Eye (tissue), 1 donor: ENCODE data around the gene CD52.

Source experiments
- DNase-seq: peaks from one replicate; pipeline ENCODE4 v3.0.0-alpha.2; 2015

CD52 gene

GRCh38 chr1:26317612-26318337 lies at the start of gene CD52:
TSS of gene CD52 (plus strand) at chr1:26317958. CDS start at chr1:26318018, 60 bp downstream.
- no peak for DNase-seq

- no peak for DNase-seq
Measured at GRCh38 chr1:26268290-26269197, 49.2 kb upstream of the CD52 start.

GRCh38 chr1:26269198-26269550 lies 48.6 kb upstream of the CD52 start:
- DNase-seq = no peak

GRCh38 chr1:26274801-26275425 lies 42.8 kb upstream of the CD52 start:
- DNase-seq = no peak

- peak; percentile 90 for DNase-seq
Measured at GRCh38 chr1:26275580-26276431, 42.0 kb upstream of the CD52 start.

- no peak for DNase-seq
Measured at GRCh38 chr1:26276432-26276838, 41.3 kb upstream of the CD52 start.

- DNase-seq = no peak
Measured at GRCh38 chr1:26277261-26277661, 40.5 kb upstream of the CD52 start.

GRCh38 chr1:26277719-26278118 lies 40.0 kb upstream of the CD52 start:
- no peak for DNase-seq

- DNase-seq = no peak
Measured at GRCh38 chr1:26278303-26278702, 39.5 kb upstream of the CD52 start.

GRCh38 chr1:26278724-26279455 lies 38.9 kb upstream of the CD52 start:
- no peak for DNase-seq

GRCh38 chr1:26279456-26280332 lies 38.1 kb upstream of the CD52 start, which contains the start of gene SH3BGRL3:
TSS of gene SH3BGRL3 (plus strand) at chr1:26280086. CDS start at chr1:26280156, 70 bp downstream.
- peak; percentile 91 for DNase-seq

GRCh38 chr1:26280333-26281042 lies 37.3 kb upstream of the CD52 start:
- peak; percentile 59 for DNase-seq

GRCh38 chr1:26281091-26281958 lies 36.4 kb upstream of the CD52 start:
- DNase-seq = no peak

- DNase-seq = peak; percentile 80
Measured at GRCh38 chr1:26281971-26282370, 35.8 kb upstream of the CD52 start.

GRCh38 chr1:26282401-26282918 lies 35.3 kb upstream of the CD52 start:
- DNase-seq = no peak

- no peak for DNase-seq
Measured at GRCh38 chr1:26283279-26283853, 34.4 kb upstream of the CD52 start.

GRCh38 chr1:26283871-26284596 lies 33.7 kb upstream of the CD52 start:
- no peak for DNase-seq
